ENCODE data around the gene SDF4. TPM values are rescaled to one million over a fixed set of nuclear protein-coding genes. Genes with fewer than 3 reads are reported as not detected.

The SDF4 gene, protein sequence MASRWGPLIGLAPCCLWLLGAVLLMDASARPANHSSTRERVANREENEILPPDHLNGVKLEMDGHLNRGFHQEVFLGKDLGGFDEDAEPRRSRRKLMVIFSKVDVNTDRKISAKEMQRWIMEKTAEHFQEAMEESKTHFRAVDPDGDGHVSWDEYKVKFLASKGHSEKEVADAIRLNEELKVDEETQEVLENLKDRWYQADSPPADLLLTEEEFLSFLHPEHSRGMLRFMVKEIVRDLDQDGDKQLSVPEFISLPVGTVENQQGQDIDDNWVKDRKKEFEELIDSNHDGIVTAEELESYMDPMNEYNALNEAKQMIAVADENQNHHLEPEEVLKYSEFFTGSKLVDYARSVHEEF
- total RNA-seq (2014; rRNA removed) (254 and 317 TPM in 2 replicates), Bru-seq, nascent RNA (percentile 88 among the genes with signal in this experiment), BruChase-seq, experiment 1, labeled RNA remaining after a 6-hour chase (percentile 94 among the genes with signal in this experiment), BruChase-seq, experiment 2, labeled RNA remaining after a 2-hour chase (percentile 92 among the genes with signal in this experiment)
- long read RNA-seq, transcript SDF4-206 (2 exons, 2,591 nt): minor isoform, 19 of 1,517 reads
- long read RNA-seq, transcript SDF4-207 (3 exons, 3,516 nt): minor isoform, 75 of 1,517 reads
- long read RNA-seq, transcript SDF4-202 (7 exons, 1,956 nt): major isoform, 884 of 1,517 reads
- long read RNA-seq, transcript SDF4-201 (7 exons, 2,079 nt): minor isoform, 28 of 1,517 reads
- long read RNA-seq, partial matches to known transcripts: 330 of 1,517 reads
- long read RNA-seq, other reads (novel, unspliced or antisense): 181 of 1,517 reads

DNA sequence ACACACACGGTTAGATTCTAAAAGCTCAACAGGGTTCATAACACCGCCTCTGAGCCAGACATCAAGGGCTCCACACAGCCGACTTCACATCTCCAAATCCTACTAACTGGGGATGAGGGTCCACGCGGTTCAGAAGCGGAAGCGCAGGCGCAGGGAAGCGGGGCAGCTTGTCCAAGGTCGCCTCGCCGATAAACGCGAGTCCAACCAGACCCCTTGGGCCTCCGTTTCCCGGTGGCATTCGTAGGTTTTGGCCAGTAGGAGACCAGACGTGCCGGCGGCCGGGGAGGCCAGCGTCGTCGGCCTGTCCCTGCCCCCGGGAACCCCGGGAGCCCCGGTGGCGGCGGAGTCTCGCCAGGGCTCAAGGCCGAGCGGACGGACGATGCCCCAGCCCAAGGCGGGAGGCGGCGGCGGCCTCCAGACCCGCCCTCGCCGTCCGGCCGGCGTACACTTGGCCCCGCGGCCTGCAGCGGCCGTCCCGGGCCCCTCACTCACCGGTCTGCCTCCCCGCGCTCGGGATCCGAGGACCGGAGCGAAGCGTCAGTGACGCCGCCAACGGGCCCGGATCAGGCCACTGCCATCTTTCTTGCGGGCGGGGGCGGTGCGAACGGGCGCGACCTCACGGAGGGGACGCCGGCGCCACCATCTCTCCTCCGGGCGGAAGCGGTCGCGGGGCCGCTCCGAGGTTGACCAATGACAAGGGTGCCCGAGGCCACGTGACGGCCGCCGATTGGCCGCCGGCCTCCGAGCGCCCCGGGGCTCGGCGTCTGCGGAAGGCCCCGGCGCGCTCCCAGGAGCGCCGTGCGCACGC, at the start of gene SDF4:
TSS of gene SDF4 (minus strand) at position 602 of the 808 bp plus-strand sequence. CDS start 3,229 bp downstream, outside the sequence.
- TF ChIP-seq EZH2phosphoT487 (IDR thresholded peaks at IDR 0.05; ENCODE audit: borderline replicate concordance, low read length): no peak
- TF ChIP-seq, protein P1, sequence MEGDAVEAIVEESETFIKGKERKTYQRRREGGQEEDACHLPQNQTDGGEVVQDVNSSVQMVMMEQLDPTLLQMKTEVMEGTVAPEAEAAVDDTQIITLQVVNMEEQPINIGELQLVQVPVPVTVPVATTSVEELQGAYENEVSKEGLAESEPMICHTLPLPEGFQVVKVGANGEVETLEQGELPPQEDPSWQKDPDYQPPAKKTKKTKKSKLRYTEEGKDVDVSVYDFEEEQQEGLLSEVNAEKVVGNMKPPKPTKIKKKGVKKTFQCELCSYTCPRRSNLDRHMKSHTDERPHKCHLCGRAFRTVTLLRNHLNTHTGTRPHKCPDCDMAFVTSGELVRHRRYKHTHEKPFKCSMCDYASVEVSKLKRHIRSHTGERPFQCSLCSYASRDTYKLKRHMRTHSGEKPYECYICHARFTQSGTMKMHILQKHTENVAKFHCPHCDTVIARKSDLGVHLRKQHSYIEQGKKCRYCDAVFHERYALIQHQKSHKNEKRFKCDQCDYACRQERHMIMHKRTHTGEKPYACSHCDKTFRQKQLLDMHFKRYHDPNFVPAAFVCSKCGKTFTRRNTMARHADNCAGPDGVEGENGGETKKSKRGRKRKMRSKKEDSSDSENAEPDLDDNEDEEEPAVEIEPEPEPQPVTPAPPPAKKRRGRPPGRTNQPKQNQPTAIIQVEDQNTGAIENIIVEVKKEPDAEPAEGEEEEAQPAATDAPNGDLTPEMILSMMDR (conservative IDR thresholded peaks at IDR 0.05; ENCODE audit: low read depth, low read length): no peak
- no peak for TF ChIP-seq EZH2 (IDR thresholded peaks at IDR 0.05; ENCODE audit: low read length, unreplicated experiment)

DNA sequence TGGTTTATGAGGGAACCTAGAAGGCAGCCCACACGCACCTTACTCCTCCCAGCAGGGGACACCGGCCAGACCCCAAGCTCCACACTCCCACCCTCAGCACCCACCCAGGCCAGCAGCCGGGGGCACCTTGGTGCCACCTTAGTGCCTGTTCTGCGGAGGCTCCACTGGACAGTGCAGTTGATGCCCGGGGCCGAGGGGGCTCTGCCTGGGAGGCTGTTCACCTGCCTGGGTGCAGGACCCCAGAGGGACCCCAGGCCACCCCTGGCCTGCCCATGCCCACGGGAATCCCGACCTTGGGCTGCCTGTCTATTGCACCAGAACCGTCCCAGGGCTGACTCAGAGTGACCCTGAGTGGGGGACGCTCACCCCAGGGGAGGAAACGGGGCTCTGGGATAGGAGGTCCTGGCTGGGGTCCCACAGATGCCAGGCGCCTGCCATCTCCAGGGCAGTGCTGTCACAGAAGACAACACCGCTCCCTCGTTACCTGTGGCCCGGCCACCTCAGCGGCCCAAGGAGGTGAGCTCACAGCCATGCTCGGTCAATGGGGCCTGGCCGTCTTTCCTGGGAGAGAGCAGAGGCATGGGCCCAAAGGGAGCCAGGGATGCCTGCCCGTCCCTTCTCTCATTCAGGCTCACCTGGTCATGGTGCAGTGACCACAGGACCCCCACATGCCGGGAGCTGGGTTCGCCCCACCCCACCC, 49.1 kb upstream of the SDF4 start:
- Histone ChIP-seq H3K4me3 (ENCODE audit: low read length) (no peak overlapping the region), H4K20me1 (ENCODE audit: low read length) (no peaks in the 10 kb centered on the region), H2AFZ (ENCODE audit: low read length) (0 out of 2 replicates have a peak overlapping the region, but pooled peaks have one; percentile 31), H3K9me2 (replicated peaks; ENCODE audit: low read length) (no peaks in the 10 kb centered on the region), H3K27me3 (ENCODE audit: low read length) (no peaks in the 10 kb centered on the region), H3K27ac (ENCODE audit: low read length) (peak overlapping the region; percentile 82), H3K4me1 (ENCODE audit: insufficient read depth, low read length) (peaks cover 24% of the 10 kb centered on the region), H3K9ac (ENCODE audit: low read length) (peak overlapping the region; percentile 63), H3K79me2 (ENCODE audit: low read length) (no peaks in the 10 kb centered on the region), H3K36me3 (ENCODE audit: low read depth, low read length) (no peaks in the 10 kb centered on the region), H3K9me3 (ENCODE audit: low read length) (no peaks in the 10 kb centered on the region), H3F3A (ENCODE audit: low read length, unreplicated experiment) (no peaks in the 10 kb centered on the region), H3K4me2 (ENCODE audit: low read length) (peak overlapping the region; percentile 55)
- no peak for DNase-seq
- ChIA-PET CTCF (no interaction called here), POLR2A (ENCODE audit: unreplicated experiment) (no interaction called here)
- intact Hi-C loops (cut with micrococcal nuclease): no loop called here
- no peak for ATAC-seq
- TF ChIP-seq EZH2 (IDR thresholded peaks at IDR 0.05; ENCODE audit: low read length, unreplicated experiment) (no peak), EZH2phosphoT487 (IDR thresholded peaks at IDR 0.05; ENCODE audit: borderline replicate concordance, low read length) (no peak)
- TF ChIP-seq, protein P1 (conservative IDR thresholded peaks at IDR 0.05; ENCODE audit: low read depth, low read length): no peak
- no TSS peak for BruUV-seq (replicated peaks)

More for the DNA sequence above, at the start of gene SDF4:
- Histone ChIP-seq H2AFZ (ENCODE audit: low read length) (peak within 1 kb of the TSS; percentile 50), H3K4me2 (ENCODE audit: low read length) (peak within 1 kb of the TSS; percentile 84), H3K9me2 (replicated peaks; ENCODE audit: low read length) (no peaks in the 10 kb centered on the region), H3K36me3 (ENCODE audit: low read depth, low read length) (peaks cover 23% of the 10 kb centered on the region), H3K4me3 (ENCODE audit: low read length) (peak within 1 kb of the TSS; percentile 81), H3K9ac (ENCODE audit: low read length) (peak within 1 kb of the TSS; percentile 95), H3K27me3 (ENCODE audit: low read length) (no peaks in the 10 kb centered on the region), H3K79me2 (ENCODE audit: low read length) (peaks cover 84% of the 10 kb centered on the region), H3F3A (ENCODE audit: low read length, unreplicated experiment) (no peaks in the 10 kb centered on the region), H3K9me3 (ENCODE audit: low read length) (no peaks in the 10 kb centered on the region), H3K4me1 (ENCODE audit: insufficient read depth, low read length) (peaks cover 36% of the 10 kb centered on the region), H4K20me1 (ENCODE audit: low read length) (peaks cover 18% of the 10 kb centered on the region), H3K27ac (ENCODE audit: low read length) (peak within 1 kb of the TSS; percentile 47)
- BruUV-seq (replicated peaks): no TSS peak
- peak; percentile 84 for ATAC-seq
- DNase-seq: peak; percentile 99
- intact Hi-C loops (cut with micrococcal nuclease): loop anchor here (2.0 kb wide), 1 partner anchor 67 kb away; no protein-coding TSS in a partner anchor
- CTCF ChIA-PET: interaction anchor here (0.5 to 2.3 kb wide), 6 partner anchors 33 to 217 kb away, joined by 3 to 17 read pairs (median 4); no protein-coding TSS in a partner anchor
- POLR2A ChIA-PET (ENCODE audit: unreplicated experiment): no interaction called here

Measured in PC-3 (cell line).